8988T (cell line): ENCODE measurements around the gene CATSPERE.
"Not testable (repeated sequence)": the region's sequence is repeated elsewhere in the genome, so short reads cannot be mapped to it uniquely, and the experiment has no call there.

Experiments used
- DNase-seq: peaks from one replicate; pipeline ENCODE4 v3.0.0; 2011

Gene CATSPERE

GRCh38 chr1:244450597-244451538, 10.2 kb upstream of the CATSPERE start:
- peak; percentile 24 for DNase-seq

GRCh38 chr1:244451539-244451950, 9.5 kb upstream of the CATSPERE start, which contains the start of gene ADSS2:
Gene ADSS2 (minus strand): TSS chr1:244451909. CDS start chr1:244451817, 92 bp downstream.
- DNase-seq, result peak; percentile 27

GRCh38 chr1:244451951-244452795, 8.9 kb upstream of the CATSPERE start:
- DNase-seq, result peak; percentile 89

GRCh38 chr1:244454412-244454811, 6.7 kb upstream of the CATSPERE start:
- DNase-seq, result no peak

GRCh38 chr1:244456586-244456985, 4.5 kb upstream of the CATSPERE start:
- no peak for DNase-seq

GRCh38 chr1:244458781-244459180, 2.3 kb upstream of the CATSPERE start:
- DNase-seq, result no peak

GRCh38 chr1:244460197-244460596, 876 bp upstream of the CATSPERE start:
- no peak for DNase-seq

GRCh38 chr1:244466724-244467123, 5.7 kb downstream of the CATSPERE start:
- no peak for DNase-seq

GRCh38 chr1:244473059-244473605, 12.1 kb downstream of the CATSPERE start:
- no peak for DNase-seq

GRCh38 chr1:244484971-244485370, 23.9 kb downstream of the CATSPERE start:
- not testable (repeated sequence) for DNase-seq

- no peak for DNase-seq
Observed at GRCh38 chr1:244494653-244495052, 33.6 kb downstream of the CATSPERE start.

- no peak for DNase-seq
Observed at GRCh38 chr1:244496186-244496585, 35.1 kb downstream of the CATSPERE start.

GRCh38 chr1:244497805-244498204, 36.7 kb downstream of the CATSPERE start:
- DNase-seq, result no peak

- not testable (repeated sequence) for DNase-seq
Observed at GRCh38 chr1:244499484-244499883, 38.4 kb downstream of the CATSPERE start.

GRCh38 chr1:244500515-244500914, 39.4 kb downstream of the CATSPERE start:
- DNase-seq, result not testable (repeated sequence)

GRCh38 chr1:244502630-244503029, 41.6 kb downstream of the CATSPERE start:
- no peak for DNase-seq

- no peak for DNase-seq
Observed at GRCh38 chr1:244513493-244513892, 52.4 kb downstream of the CATSPERE start.

- no peak for DNase-seq
Observed at GRCh38 chr1:244515680-244516079, 54.6 kb downstream of the CATSPERE start.

GRCh38 chr1:244536316-244536715, 75.2 kb downstream of the CATSPERE start:
- DNase-seq, result no peak

- no peak for DNase-seq
Observed at GRCh38 chr1:244545511-244545910, 84.4 kb downstream of the CATSPERE start.

- no peak for DNase-seq
Observed at GRCh38 chr1:244548558-244549115, 87.6 kb downstream of the CATSPERE start.

- DNase-seq, result no peak
Observed at GRCh38 chr1:244552336-244552735, 91.3 kb downstream of the CATSPERE start.

- no peak for DNase-seq
Observed at GRCh38 chr1:244556263-244556662, 95.2 kb downstream of the CATSPERE start.
